Left ventricle myocardium inferior (tissue), 1 donor: ENCODE measurements around the gene CDCA8. TPM values are rescaled to one million over a fixed set of nuclear protein-coding genes. Genes with fewer than 3 reads are reported as not detected.
"Not testable (repeated sequence)": the region's sequence is repeated elsewhere in the genome, so short reads cannot be mapped to it uniquely, and the experiment has no call there.

Experiments
- DNase-seq: peaks from one replicate; pipeline ENCODE4 v3.0.0-alpha.2; 2020
- H3K27ac ChIP-seq: fragments of 200-600 bp; replicated peaks from 2 replicates; pipeline ENCODE4 v1.8.0; 2021
- H3K27me3 ChIP-seq: fragments of 200-600 bp; 2 replicates; pipeline ENCODE4 v1.8.0; 2021; ENCODE audit warnings: low read depth
- H3K36me3 ChIP-seq: fragments of 200-600 bp; 2 replicates; pipeline ENCODE4 v1.8.0; 2021
- H3K4me1 ChIP-seq: fragments of 200-600 bp; 2 replicates; pipeline ENCODE4 v1.8.0; 2021
- H3K4me3 ChIP-seq: fragments of 200-600 bp; 2 replicates; pipeline ENCODE4 v1.8.0; 2021; ENCODE audit warnings: mild to moderate bottlenecking, moderate library complexity
- H3K9me3 ChIP-seq: fragments of 200-600 bp; replicated peaks from 2 replicates; pipeline ENCODE4 v1.8.0; 2021
- CTCF ChIP-seq: fragments of 200-600 bp; IDR thresholded peaks from 2 replicates; pipeline ENCODE4 v1.8.0; 2021; ENCODE audit warnings: antibody characterized with exemption, mild to moderate bottlenecking, borderline replicate concordance
- intact Hi-C: fragments of 100-400 bp; cut with micrococcal nuclease; formaldehyde crosslinking; loops from one replicate; pipeline ENCODE4 v1.11.0; 2022
- total RNA-seq: library from RNA; stranded (reverse); fragmentation: NEBNext Ultra II Directional; extraction: Animal tissue kit (Norgen Biotek cat#: 25700); gene quantifications from one replicate; pipeline ENCODE4 v1.2.1, GENCODE V29; 2021
- donor health status: DM: no; HTN: yes; CAD: no; lungs with severe emphysema.

Gene CDCA8
- total RNA-seq, 1 donor from 2014 or later = 0.33 TPM

- Histone ChIP-seq H3K4me1 (no peaks in the 10 kb centered on the region), H3K27me3 (peaks cover 99% of the 10 kb centered on the region), H3K36me3 (no peaks in the 10 kb centered on the region), H3K27ac (no peak overlapping the region), H3K4me3 (no peak overlapping the region), H3K9me3 (no peaks in the 10 kb centered on the region)
- no peak for DNase-seq
- TF ChIP-seq CTCF = no peak
- intact Hi-C loops = no loop called here
These were observed 38.1 kb downstream of the CDCA8 start for GRCh38 chr1:37730376-37730775.

GRCh38 chr1:37731312-37732019, 39.1 kb downstream of the CDCA8 start:
- no peak for DNase-seq
- Histone ChIP-seq H3K27me3 (peaks cover 99% of the 10 kb centered on the region), H3K36me3 (no peaks in the 10 kb centered on the region), H3K27ac (no peak overlapping the region), H3K4me3 (no peak overlapping the region), H3K4me1 (no peaks in the 10 kb centered on the region), H3K9me3 (no peaks in the 10 kb centered on the region)
- no peak for TF ChIP-seq CTCF
- intact Hi-C loops = no loop called here

GRCh38 chr1:37732111-37732780, 39.9 kb downstream of the CDCA8 start:
- H3K27ac ChIP-seq = no peak overlapping the region
- H3K27me3 ChIP-seq = peaks cover 99% of the 10 kb centered on the region
- no peak for DNase-seq
- intact Hi-C loops = no loop called here
- H3K36me3 ChIP-seq = no peaks in the 10 kb centered on the region
- no peaks in the 10 kb centered on the region for H3K9me3 ChIP-seq
- no peaks in the 10 kb centered on the region for H3K4me1 ChIP-seq
- no peak overlapping the region for H3K4me3 ChIP-seq
- TF ChIP-seq CTCF = no peak

DNA sequence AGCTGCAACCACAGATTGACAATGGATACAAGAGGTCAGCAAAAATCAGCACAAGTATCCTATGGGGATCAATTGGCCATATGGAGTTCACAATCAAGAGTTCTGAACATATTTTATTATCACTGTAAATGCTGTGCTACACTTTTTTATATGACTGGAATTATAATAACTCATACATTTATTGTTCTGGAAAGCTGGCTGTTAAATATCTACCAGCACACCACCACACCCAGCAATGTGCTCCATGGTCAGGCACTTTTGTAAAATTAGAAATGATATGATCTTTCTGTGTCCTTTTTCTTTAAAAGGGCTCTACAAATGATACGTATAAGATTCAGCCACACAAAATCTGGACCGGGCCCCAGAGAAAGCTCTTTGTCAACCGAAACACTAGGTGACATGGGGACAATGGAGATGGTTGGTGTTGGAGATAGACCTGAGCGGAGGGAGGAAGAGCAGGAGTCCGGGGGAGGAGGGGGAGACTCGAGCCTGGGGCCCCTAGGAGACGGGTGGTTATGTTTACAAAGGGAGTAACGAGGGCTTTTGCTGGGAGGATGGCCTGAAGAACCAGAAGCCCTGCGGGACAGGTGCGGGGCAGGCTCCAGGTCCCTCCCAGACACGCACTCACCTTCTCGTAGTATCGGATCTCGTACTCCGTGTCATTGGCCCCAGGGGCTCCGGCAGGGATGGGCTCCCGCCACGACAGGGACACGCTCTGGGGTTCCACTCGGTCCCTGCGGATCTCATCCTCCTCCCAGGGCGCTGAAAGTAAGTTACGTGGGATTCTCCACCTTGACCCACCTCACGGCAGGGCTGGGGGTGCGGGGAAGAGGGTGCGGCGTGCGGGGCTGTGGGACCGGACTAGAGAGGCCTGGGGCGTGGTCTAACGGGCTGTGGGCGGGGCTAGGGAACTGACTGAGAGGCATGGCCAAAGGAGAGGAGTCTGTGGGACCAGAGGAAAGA, 42.6 kb downstream of the CDCA8 start:
- DNase-seq = no peak
- peaks cover 94% of the 10 kb centered on the region for H3K27me3 ChIP-seq
- no peaks in the 10 kb centered on the region for H3K36me3 ChIP-seq
- intact Hi-C loops = no loop called here
- H3K4me3 ChIP-seq = no peak overlapping the region
- H3K9me3 ChIP-seq = no peaks in the 10 kb centered on the region
- H3K4me1 ChIP-seq = no peaks in the 10 kb centered on the region
- no peak overlapping the region for H3K27ac ChIP-seq
- no peak for TF ChIP-seq CTCF

DNA sequence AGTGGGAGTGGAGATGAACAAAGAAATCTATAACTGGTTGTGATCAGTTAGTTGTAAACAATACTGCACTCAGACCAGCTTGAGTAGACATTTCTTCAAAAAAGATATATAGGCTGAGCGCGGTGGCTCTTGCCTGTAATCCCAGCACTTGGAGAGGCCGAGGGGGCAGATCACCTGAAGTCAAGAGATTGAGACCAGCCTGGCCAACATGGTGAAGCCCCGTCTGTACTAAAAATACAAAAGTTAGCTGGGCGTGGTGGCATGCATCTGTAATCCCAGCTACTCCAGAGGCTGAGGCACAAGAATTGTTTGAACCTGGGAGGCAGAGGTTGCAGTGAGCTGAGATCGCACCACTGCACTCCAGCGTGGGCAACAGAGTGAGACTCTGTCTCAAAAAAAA, 45.7 kb downstream of the CDCA8 start:
- intact Hi-C loops, H3K27ac ChIP-seq, H3K4me1 ChIP-seq, H3K4me3 ChIP-seq, H3K9me3 ChIP-seq, H3K36me3 ChIP-seq, DNase-seq: not testable (repeated sequence)
- H3K27me3 ChIP-seq = peaks cover 95% of the 10 kb centered on the region

GRCh38 chr1:37738619-37739018, 46.3 kb downstream of the CDCA8 start:
- DNase-seq, H3K27ac ChIP-seq, intact Hi-C loops, H3K4me1 ChIP-seq, H3K9me3 ChIP-seq, H3K36me3 ChIP-seq, H3K4me3 ChIP-seq: not testable (repeated sequence)
- peaks cover 95% of the 10 kb centered on the region for H3K27me3 ChIP-seq
